ENCODE data around the gene MRM1. TPM values are rescaled to one million over a fixed set of nuclear protein-coding genes. Genes with fewer than 3 reads are reported as not detected.

Gene MRM1
- total and polyA plus RNA-seq, 9 of the 15 experiments (the other 6 are each of a cell fraction or from before 2014, with no cell fraction given): 0.61 to 28.4 (median 21.5) TPM

DNA sequence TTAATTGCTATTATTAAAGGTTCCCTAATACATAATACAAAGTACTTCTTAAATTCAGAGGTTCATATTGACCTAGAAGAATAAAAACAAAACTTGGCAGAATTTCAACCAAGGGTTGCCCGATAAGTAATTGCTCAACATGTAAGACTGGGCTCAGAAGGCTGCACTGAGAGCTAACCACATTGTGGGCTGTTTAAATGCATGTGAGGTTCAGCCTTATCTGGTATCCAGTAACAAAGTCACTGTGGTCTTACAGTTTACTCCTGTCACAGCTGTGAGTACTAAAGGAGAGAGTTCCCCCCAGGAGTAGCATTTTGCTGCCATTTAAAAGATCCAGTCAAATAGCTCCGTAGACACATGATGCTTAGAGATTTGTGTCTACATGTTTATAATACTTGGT, 11.3 kb upstream of the MRM1 start (continued):
- TF ChIP-seq DPF2 (IDR thresholded peaks at IDR 0.05) (peak; percentile 74), SMC3 (conservative IDR thresholded peaks at IDR 0.05; ENCODE audit: insufficient read depth, low read depth, low read length) (no peak), ZNF655 (CRISPR knock-in tag; IDR thresholded peaks at IDR 0.05) (no peak), RBM22 (IDR thresholded peaks at IDR 0.05; ENCODE audit: low read depth, low read length, poor library complexity, severe bottlenecking) (no peak), ZFP1 (CRISPR knock-in tag; IDR thresholded peaks at IDR 0.05) (no peak), TAL1 (IDR thresholded peaks at IDR 0.05) (peak; percentile 23; the same call in 1 of the 2 replicates), LEF1 (IDR thresholded peaks at IDR 0.05) (no peak), NFE2 (IDR thresholded peaks at IDR 0.05; ENCODE audit: low read depth) (peak; percentile 69), SMAD1 (IDR thresholded peaks at IDR 0.05; ENCODE audit: low read depth, low read length, partially characterized antibody) (no peak), NFXL1 (CRISPR knock-in tag; IDR thresholded peaks at IDR 0.05) (no peak), ZNF75A (CRISPR knock-in tag; IDR thresholded peaks at IDR 0.05) (no peak), ELK1 (CRISPR knock-in tag; IDR thresholded peaks at IDR 0.05) (no peak), NR4A1 (CRISPR knock-in tag; IDR thresholded peaks at IDR 0.05) (no peak), NR4A1 (tag; IDR thresholded peaks at IDR 0.05) (no peak), NELFE (IDR thresholded peaks at IDR 0.05; ENCODE audit: insufficient read depth, insufficient read length) (no peak), TCF3 (CRISPR knock-in tag; IDR thresholded peaks at IDR 0.05) (no peak), CREBBP (IDR thresholded peaks at IDR 0.05; ENCODE audit: low read depth, low read length) (no peak)
- TF ChIP-seq, protein P1, sequence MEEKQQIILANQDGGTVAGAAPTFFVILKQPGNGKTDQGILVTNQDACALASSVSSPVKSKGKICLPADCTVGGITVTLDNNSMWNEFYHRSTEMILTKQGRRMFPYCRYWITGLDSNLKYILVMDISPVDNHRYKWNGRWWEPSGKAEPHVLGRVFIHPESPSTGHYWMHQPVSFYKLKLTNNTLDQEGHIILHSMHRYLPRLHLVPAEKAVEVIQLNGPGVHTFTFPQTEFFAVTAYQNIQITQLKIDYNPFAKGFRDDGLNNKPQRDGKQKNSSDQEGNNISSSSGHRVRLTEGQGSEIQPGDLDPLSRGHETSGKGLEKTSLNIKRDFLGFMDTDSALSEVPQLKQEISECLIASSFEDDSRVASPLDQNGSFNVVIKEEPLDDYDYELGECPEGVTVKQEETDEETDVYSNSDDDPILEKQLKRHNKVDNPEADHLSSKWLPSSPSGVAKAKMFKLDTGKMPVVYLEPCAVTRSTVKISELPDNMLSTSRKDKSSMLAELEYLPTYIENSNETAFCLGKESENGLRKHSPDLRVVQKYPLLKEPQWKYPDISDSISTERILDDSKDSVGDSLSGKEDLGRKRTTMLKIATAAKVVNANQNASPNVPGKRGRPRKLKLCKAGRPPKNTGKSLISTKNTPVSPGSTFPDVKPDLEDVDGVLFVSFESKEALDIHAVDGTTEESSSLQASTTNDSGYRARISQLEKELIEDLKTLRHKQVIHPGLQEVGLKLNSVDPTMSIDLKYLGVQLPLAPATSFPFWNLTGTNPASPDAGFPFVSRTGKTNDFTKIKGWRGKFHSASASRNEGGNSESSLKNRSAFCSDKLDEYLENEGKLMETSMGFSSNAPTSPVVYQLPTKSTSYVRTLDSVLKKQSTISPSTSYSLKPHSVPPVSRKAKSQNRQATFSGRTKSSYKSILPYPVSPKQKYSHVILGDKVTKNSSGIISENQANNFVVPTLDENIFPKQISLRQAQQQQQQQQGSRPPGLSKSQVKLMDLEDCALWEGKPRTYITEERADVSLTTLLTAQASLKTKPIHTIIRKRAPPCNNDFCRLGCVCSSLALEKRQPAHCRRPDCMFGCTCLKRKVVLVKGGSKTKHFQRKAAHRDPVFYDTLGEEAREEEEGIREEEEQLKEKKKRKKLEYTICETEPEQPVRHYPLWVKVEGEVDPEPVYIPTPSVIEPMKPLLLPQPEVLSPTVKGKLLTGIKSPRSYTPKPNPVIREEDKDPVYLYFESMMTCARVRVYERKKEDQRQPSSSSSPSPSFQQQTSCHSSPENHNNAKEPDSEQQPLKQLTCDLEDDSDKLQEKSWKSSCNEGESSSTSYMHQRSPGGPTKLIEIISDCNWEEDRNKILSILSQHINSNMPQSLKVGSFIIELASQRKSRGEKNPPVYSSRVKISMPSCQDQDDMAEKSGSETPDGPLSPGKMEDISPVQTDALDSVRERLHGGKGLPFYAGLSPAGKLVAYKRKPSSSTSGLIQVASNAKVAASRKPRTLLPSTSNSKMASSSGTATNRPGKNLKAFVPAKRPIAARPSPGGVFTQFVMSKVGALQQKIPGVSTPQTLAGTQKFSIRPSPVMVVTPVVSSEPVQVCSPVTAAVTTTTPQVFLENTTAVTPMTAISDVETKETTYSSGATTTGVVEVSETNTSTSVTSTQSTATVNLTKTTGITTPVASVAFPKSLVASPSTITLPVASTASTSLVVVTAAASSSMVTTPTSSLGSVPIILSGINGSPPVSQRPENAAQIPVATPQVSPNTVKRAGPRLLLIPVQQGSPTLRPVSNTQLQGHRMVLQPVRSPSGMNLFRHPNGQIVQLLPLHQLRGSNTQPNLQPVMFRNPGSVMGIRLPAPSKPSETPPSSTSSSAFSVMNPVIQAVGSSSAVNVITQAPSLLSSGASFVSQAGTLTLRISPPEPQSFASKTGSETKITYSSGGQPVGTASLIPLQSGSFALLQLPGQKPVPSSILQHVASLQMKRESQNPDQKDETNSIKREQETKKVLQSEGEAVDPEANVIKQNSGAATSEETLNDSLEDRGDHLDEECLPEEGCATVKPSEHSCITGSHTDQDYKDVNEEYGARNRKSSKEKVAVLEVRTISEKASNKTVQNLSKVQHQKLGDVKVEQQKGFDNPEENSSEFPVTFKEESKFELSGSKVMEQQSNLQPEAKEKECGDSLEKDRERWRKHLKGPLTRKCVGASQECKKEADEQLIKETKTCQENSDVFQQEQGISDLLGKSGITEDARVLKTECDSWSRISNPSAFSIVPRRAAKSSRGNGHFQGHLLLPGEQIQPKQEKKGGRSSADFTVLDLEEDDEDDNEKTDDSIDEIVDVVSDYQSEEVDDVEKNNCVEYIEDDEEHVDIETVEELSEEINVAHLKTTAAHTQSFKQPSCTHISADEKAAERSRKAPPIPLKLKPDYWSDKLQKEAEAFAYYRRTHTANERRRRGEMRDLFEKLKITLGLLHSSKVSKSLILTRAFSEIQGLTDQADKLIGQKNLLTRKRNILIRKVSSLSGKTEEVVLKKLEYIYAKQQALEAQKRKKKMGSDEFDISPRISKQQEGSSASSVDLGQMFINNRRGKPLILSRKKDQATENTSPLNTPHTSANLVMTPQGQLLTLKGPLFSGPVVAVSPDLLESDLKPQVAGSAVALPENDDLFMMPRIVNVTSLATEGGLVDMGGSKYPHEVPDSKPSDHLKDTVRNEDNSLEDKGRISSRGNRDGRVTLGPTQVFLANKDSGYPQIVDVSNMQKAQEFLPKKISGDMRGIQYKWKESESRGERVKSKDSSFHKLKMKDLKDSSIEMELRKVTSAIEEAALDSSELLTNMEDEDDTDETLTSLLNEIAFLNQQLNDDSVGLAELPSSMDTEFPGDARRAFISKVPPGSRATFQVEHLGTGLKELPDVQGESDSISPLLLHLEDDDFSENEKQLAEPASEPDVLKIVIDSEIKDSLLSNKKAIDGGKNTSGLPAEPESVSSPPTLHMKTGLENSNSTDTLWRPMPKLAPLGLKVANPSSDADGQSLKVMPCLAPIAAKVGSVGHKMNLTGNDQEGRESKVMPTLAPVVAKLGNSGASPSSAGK (IDR thresholded peaks at IDR 0.05): no peak
